ENCODE measurements around the gene NUP88.

DNA sequence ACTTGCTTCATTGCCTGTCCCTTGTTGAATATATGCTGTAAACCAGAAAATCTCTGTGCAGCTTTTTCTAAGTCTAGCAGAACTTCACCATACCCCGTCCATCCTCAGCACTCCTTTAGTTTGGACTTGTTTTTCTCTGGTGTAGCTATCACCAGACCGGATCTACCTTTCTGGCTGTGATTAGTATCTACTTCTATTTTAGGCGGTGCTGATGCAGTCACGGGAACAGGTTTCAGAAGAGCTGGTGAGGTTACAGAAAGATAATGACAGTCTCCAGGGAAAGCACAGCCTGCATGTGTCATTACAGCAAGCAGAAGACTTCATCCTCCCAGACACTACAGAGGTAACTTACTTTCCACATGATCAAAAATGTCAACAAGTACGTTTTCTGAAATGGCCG is 46.4 kb downstream of the NUP88 start:
- no peak for TF ChIP-seq CTCF (IDR thresholded peaks at IDR 0.05)
- TF ChIP-seq, protein P1, sequence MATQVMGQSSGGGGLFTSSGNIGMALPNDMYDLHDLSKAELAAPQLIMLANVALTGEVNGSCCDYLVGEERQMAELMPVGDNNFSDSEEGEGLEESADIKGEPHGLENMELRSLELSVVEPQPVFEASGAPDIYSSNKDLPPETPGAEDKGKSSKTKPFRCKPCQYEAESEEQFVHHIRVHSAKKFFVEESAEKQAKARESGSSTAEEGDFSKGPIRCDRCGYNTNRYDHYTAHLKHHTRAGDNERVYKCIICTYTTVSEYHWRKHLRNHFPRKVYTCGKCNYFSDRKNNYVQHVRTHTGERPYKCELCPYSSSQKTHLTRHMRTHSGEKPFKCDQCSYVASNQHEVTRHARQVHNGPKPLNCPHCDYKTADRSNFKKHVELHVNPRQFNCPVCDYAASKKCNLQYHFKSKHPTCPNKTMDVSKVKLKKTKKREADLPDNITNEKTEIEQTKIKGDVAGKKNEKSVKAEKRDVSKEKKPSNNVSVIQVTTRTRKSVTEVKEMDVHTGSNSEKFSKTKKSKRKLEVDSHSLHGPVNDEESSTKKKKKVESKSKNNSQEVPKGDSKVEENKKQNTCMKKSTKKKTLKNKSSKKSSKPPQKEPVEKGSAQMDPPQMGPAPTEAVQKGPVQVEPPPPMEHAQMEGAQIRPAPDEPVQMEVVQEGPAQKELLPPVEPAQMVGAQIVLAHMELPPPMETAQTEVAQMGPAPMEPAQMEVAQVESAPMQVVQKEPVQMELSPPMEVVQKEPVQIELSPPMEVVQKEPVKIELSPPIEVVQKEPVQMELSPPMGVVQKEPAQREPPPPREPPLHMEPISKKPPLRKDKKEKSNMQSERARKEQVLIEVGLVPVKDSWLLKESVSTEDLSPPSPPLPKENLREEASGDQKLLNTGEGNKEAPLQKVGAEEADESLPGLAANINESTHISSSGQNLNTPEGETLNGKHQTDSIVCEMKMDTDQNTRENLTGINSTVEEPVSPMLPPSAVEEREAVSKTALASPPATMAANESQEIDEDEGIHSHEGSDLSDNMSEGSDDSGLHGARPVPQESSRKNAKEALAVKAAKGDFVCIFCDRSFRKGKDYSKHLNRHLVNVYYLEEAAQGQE (IDR thresholded peaks at IDR 0.05; ENCODE audit: insufficient read depth in 1 of 2, low read depth in 2 of 2, low read length in 1 of 2), result no peak
- no peak for TF ChIP-seq POLR2AphosphoS5 (IDR thresholded peaks at IDR 0.05; ENCODE audit: low read depth, low read length)

All from Panc1 (cell line).